ENCODE results near the gene OTOP3.

Gene OTOP3

DNA sequence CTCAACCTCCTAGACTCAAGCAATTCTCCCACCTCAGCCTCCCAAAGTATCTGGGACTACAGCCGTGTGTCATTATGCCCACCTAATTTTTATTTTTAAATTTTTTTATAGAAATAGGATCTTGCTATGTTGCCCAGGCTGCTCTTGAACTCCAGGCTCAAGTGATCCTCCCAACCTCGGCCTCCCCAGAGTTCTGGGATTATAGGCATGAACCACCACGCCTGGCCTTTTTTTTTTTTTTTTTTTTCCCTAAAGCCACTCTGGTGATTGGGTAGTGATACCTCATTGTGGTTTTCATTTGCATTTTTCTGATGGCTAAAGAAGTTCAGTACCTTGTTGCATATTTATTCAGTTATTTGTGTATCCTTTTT, 50.5 kb downstream of the OTOP3 start:
- no peak for DNase-seq (ENCODE audit: low spot score)

- DNase-seq (ENCODE audit: low spot score) = peak; percentile 89
These were observed 51.8 kb downstream of the OTOP3 start, which contains the start of gene CDR2L for GRCh38 chr17:74987418-74987908. Gene CDR2L, plus strand, starts transcription at chr17:74987632. Its CDS starts 412 bp downstream, at chr17:74988044.

DNA sequence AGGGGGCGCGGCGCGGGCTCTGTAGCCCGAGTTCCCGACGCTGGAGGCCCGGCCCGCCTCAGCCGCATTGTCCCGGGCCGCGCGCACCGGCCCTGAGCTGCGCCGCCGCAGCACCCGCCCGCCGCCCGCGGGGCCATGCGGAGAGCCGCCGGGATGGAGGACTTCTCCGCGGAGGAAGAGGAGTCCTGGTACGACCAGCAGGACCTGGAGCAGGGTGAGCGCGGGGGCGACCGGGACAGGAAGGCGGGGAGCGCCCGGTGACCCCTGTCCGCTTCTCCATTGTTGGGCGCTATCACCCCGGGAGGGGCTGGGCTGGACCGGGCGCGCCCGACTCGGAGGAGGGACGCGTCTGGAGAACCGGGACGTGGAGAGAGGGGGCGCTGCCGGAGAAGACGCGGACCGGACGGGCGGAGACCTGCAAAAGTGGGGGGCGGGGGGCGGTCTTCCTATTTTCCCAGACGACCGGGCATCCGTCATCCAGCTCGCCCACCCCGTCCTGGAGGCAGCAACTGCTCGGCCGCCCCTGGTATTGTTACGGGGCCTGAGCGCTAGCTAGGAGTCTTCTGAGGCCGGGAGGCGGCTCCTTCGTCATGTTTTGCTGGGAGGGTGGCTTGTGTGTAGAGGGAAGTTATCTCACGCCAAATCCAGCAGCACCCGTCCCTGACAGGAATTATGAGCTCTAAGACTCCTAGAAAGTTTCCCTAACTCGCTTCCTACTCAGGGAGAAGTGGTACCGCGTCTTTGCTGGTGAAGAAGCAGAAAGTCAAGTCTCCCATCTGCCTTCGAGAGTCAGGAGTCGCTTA, 52.4 kb downstream of the OTOP3 start:
- no peak for DNase-seq (ENCODE audit: low spot score)

- no peak for DNase-seq (ENCODE audit: low spot score)
These were observed 54.9 kb downstream of the OTOP3 start for GRCh38 chr17:74990581-74991105.

GRCh38 chr17:74992223-74992622, 56.5 kb downstream of the OTOP3 start:
- no peak for DNase-seq (ENCODE audit: low spot score)

DNA sequence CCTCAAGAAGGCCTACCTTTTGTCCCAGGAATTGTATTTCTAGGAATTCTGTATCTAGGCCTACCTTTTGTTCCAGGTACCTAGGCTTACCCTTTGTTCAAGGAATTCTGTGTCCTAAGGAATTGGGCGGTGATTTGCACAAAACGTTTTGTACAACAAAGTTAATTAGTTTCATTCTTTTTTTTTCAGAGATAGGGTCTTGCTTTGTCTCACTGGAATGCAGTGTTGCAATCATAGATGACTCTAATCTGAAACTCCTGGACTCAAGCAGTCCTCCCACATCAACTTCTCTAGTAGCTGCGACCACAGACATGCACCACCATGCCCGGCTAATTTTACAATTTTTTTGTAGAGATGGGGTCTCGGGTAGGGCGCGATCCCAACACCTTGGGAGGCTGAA, 58.7 kb downstream of the OTOP3 start:
- DNase-seq (ENCODE audit: low spot score) = no peak

GRCh38 chr17:74995847-74996246, 60.1 kb downstream of the OTOP3 start:
- DNase-seq (ENCODE audit: low spot score) = no peak

DNA sequence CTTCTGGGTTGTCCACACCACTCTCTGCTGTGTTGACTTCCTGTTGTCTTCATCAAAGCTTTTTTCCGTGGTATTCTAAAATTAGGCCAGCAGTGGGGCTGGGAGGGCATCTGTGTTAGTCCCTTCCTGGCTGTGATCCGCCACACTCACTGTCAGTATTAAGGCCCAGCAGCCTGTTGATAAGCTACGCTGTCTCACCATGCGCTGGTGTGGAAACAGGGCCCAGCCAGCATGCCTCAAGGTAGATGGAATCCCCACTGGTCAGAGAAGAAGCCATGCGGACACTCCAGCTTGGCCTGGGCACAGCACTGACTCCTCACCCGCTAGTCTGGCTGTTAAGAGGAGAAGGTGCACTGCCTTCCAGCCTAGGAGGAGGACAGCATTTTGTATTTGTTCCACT, 63.1 kb downstream of the OTOP3 start:
- no peak for DNase-seq (ENCODE audit: low spot score)

DNA sequence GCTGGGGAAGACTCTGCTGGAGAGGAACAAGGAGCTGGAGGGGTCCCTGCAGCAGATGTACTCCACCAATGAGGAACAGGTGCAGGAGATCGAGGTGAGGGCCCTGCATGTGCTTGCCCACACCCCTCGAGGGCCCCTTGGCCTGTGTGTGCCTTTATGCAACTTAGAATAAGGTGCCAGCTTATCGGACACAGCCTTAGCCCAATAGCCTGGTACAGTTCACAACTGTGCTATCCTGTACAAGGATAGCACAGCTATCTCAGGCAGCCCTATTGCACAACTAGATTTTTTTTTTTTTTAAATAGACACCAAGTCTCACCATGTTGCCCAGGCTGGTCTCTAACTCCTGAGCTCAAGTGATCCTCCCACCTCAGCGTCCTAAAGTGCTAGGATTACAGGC, 63.8 kb downstream of the OTOP3 start:
- no peak for DNase-seq (ENCODE audit: low spot score)

Measured in CD4-positive, alpha-beta T cell treated with Interleukin-2 at 100 ng/mL for 4 hours (primary cell).